Measurements from ENCODE around the gene XCR1. TPM values are rescaled to one million over a fixed set of nuclear protein-coding genes. Genes with fewer than 3 reads are reported as not detected.
A peak's percentile ranks its signal among the peaks of the same experiment; 100 is the strongest.

Gene XCR1
- total and polyA plus RNA-seq, 7 donors: under 0.01 to 3.5 TPM; not detected in 5

DNA sequence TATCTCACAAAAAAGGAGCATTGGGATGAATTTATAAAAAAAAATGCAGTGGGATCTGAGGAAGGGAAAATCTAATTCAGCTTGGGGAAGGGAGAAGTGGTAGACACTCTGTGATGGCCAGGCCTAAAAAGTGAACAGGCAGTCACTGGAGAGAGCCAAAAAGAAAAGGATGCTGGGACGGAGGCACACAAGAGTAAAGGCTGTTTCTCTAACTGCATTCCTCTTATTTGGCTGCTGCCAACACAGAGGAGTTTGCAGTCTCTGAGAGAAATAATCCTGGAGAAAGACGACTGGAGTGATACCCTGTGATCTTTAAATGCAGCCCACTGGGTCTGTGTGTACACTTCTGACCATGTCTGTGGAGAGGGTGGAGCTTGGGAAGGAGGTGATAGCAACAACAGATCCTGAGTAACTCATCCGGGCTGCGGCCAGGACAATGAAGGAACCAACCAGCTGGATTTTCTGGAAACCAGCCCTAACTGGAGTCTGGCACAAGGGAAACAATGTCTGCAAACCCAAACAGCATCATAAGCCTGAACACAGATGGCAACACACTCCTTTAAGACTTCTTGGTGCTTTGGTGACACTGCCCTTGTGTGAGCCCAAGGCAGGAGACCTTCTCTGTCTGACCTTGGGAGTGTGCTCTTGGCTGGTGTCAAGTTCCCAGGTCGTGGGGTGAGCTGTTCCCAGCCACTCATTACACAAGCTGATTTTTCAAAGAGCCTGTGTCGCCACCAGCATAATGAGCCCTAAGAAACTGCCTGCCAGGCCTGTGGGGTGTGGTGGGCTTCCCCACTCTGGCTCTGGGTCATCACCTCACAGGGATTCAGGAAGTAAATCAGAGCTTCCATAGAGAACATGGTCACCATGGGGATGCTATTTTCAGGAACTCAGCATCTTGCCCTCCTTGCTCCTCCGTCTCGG is 39.7 kb downstream of the XCR1 start:
- peak; percentile 84 for DNase-seq
- intact Hi-C loops (cut with DNase I): loop anchor here (2.0 kb wide), 1 partner anchor 15 kb away; no protein-coding TSS in a partner anchor
- no peak overlapping the region for H3K4me3 ChIP-seq
- H3K27me3 ChIP-seq: no peaks in the 10 kb centered on the region
- H3K4me1 ChIP-seq: peaks cover 0 to 98% (median 94%) of the 10 kb centered on the region in 4 donors
- 72 to 75% methylated on average over 8 of the region's 8 CpGs for WGBS, 2 donors
- H3K27ac ChIP-seq: peak overlapping the region; percentile 84 to 98 (median 95)
- peaks cover 0 to 24% (median 11%) of the 10 kb centered on the region in 4 donors for H3K36me3 ChIP-seq
- H3K9me3 ChIP-seq: no peaks in the 10 kb centered on the region
- no peak for TF ChIP-seq EP300 (IDR thresholded peaks at IDR 0.05)
- TF ChIP-seq POLR2AphosphoS5 (IDR thresholded peaks at IDR 0.05): peak in 3 of 4 donors; percentile 4 to 35 (median 31)
- no peak for TF ChIP-seq POLR2A (IDR thresholded peaks at IDR 0.05)

DNA sequence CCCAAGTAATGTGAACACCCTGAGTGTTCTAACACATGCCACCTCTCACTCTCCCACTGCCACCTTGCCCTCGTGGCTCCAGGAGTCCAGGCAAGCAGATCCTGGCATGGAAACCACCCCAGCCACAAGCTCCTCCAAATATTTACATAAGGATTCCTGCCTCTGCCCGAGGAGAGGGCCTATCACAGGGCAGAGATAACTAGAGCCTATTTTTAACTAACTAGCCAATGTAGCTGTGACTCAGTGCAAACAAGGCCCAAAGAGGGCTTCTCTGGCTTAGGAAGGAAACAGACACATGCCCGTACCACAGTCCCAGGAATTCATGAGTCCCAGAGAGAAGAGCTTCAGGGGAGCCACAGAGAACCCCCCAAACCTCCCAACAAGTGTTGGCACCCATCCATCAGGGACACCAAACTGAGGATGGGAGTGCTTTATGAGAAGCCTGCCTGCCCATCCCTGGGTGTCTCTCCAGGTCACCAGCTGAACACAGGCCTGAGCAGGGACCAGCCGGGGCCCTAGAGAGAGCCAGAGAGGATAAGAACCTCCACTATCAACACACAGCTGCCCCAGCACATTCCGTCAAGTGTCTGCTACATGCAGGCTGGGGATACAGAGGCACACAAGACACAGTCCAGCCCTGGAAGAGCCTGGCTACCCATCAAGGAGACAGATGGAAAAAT is 40.8 kb downstream of the XCR1 start:
- TF ChIP-seq EP300 (IDR thresholded peaks at IDR 0.05): peak in 1 of 4 donors; percentile 66
- no peak for TF ChIP-seq POLR2A (IDR thresholded peaks at IDR 0.05)
- TF ChIP-seq, protein P1, sequence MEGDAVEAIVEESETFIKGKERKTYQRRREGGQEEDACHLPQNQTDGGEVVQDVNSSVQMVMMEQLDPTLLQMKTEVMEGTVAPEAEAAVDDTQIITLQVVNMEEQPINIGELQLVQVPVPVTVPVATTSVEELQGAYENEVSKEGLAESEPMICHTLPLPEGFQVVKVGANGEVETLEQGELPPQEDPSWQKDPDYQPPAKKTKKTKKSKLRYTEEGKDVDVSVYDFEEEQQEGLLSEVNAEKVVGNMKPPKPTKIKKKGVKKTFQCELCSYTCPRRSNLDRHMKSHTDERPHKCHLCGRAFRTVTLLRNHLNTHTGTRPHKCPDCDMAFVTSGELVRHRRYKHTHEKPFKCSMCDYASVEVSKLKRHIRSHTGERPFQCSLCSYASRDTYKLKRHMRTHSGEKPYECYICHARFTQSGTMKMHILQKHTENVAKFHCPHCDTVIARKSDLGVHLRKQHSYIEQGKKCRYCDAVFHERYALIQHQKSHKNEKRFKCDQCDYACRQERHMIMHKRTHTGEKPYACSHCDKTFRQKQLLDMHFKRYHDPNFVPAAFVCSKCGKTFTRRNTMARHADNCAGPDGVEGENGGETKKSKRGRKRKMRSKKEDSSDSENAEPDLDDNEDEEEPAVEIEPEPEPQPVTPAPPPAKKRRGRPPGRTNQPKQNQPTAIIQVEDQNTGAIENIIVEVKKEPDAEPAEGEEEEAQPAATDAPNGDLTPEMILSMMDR (IDR thresholded peaks at IDR 0.05): no peak
- TF ChIP-seq POLR2AphosphoS5 (IDR thresholded peaks at IDR 0.05): peak in 3 of 4 donors; percentile 30 to 49 (median 44)
- H3K4me3 ChIP-seq: no peak overlapping the region
- H3K27me3 ChIP-seq: no peaks in the 10 kb centered on the region
- H3K4me1 ChIP-seq: peaks cover 0 to 88% (median 82%) of the 10 kb centered on the region in 4 donors
- peak; percentile 85 for DNase-seq
- no peaks in the 10 kb centered on the region for H3K9me3 ChIP-seq
- 39 to 70% methylated on average over 5 of the region's 5 CpGs for WGBS, 2 donors
- H3K36me3 ChIP-seq: peaks cover 1 to 35% (median 20%) of the 10 kb centered on the region in 4 donors
- intact Hi-C loops (cut with DNase I): loop anchor here (2.0 kb wide), 1 partner anchor 14 kb away; no protein-coding TSS in a partner anchor
- peak overlapping the region; percentile 84 to 98 (median 95) for H3K27ac ChIP-seq

- Histone ChIP-seq H3K9me3 (no peaks in the 10 kb centered on the region), H3K36me3 (peaks cover 5 to 43% (median 23%) of the 10 kb centered on the region in 4 donors), H3K4me1 (peaks cover 0 to 83% (median 77%) of the 10 kb centered on the region in 4 donors), H3K27ac (peak overlapping the region; percentile 84 to 98 (median 95)), H3K27me3 (no peaks in the 10 kb centered on the region), H3K4me3 (no peak overlapping the region)
- DNase-seq: peak; percentile 78
- intact Hi-C loops (cut with DNase I): loop anchor here (2.0 kb wide), 1 partner anchor 13 kb away; no protein-coding TSS in a partner anchor
- WGBS, 2 donors: 70 to 87% methylated on average over 13 of the region's 13 CpGs
- TF ChIP-seq EP300 (IDR thresholded peaks at IDR 0.05): peak in 1 of 4 donors; percentile 20
- TF ChIP-seq POLR2AphosphoS5 (IDR thresholded peaks at IDR 0.05): peak in 3 of 4 donors; percentile 21 to 55 (median 54)
- TF ChIP-seq, protein P1 (IDR thresholded peaks at IDR 0.05): no peak
- no peak for TF ChIP-seq POLR2A (IDR thresholded peaks at IDR 0.05)
Measured at GRCh38 chr3:45985532-45986302, 41.6 kb downstream of the XCR1 start.

- H3K4me1 ChIP-seq: peaks cover 0 to 72% (median 67%) of the 10 kb centered on the region in 4 donors
- TF ChIP-seq POLR2AphosphoS5 (IDR thresholded peaks at IDR 0.05) (no peak), POLR2A (IDR thresholded peaks at IDR 0.05) (no peak), EP300 (IDR thresholded peaks at IDR 0.05) (no peak)
- TF ChIP-seq, protein P1 (IDR thresholded peaks at IDR 0.05): no peak
- peaks cover 9 to 54% (median 26%) of the 10 kb centered on the region in 4 donors for H3K36me3 ChIP-seq
- H3K27ac ChIP-seq: peak overlapping the region; percentile 84 to 98 (median 95)
- no peak for DNase-seq
- H3K27me3 ChIP-seq: no peaks in the 10 kb centered on the region
- WGBS, 2 donors: 82 to 89% methylated on average over 8 of the region's 8 CpGs
- H3K9me3 ChIP-seq: no peaks in the 10 kb centered on the region
- intact Hi-C loops (cut with DNase I): no loop called here
- no peak overlapping the region for H3K4me3 ChIP-seq
Measured at GRCh38 chr3:45984331-45985312, 42.7 kb downstream of the XCR1 start.

All from sigmoid colon (tissue), 7 donors.